Measurements from ENCODE around the gene RBL1. TPM values are rescaled to one million over a fixed set of nuclear protein-coding genes. Genes with fewer than 3 reads are reported as not detected.

RBL1 gene, protein sequence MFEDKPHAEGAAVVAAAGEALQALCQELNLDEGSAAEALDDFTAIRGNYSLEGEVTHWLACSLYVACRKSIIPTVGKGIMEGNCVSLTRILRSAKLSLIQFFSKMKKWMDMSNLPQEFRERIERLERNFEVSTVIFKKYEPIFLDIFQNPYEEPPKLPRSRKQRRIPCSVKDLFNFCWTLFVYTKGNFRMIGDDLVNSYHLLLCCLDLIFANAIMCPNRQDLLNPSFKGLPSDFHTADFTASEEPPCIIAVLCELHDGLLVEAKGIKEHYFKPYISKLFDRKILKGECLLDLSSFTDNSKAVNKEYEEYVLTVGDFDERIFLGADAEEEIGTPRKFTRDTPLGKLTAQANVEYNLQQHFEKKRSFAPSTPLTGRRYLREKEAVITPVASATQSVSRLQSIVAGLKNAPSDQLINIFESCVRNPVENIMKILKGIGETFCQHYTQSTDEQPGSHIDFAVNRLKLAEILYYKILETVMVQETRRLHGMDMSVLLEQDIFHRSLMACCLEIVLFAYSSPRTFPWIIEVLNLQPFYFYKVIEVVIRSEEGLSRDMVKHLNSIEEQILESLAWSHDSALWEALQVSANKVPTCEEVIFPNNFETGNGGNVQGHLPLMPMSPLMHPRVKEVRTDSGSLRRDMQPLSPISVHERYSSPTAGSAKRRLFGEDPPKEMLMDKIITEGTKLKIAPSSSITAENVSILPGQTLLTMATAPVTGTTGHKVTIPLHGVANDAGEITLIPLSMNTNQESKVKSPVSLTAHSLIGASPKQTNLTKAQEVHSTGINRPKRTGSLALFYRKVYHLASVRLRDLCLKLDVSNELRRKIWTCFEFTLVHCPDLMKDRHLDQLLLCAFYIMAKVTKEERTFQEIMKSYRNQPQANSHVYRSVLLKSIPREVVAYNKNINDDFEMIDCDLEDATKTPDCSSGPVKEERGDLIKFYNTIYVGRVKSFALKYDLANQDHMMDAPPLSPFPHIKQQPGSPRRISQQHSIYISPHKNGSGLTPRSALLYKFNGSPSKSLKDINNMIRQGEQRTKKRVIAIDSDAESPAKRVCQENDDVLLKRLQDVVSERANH
- total RNA-seq, result 3.3 and 11.4 TPM in 2 replicates

GRCh38 chr20:37095599-37096414 is at the start of gene RBL1:
Gene RBL1, minus strand, starts transcription at chr20:37095997. Its CDS starts 69 bp downstream, at chr20:37095928.

GRCh38 chr20:36951198-36951978 is 144.4 kb downstream of the RBL1 start, which contains the start of gene SAMHD1:
Gene SAMHD1, minus strand, starts transcription at chr20:36951708. Its CDS starts 65 bp downstream, at chr20:36951643.

Other genes with a start within 250 kb of the RBL1 start
- gene TLDC2, start 219.9 kb downstream of the RBL1 start, total RNA-seq, result 0.30 and 0.37 TPM in 2 replicates
- gene SAMHD1, start 144.3 kb downstream of the RBL1 start, total RNA-seq, result 18.4 and 27.0 TPM in 2 replicates
- gene RPN2, start 83.3 kb upstream of the RBL1 start, total RNA-seq, result 530 and 602 TPM in 2 replicates
- 0.89 and 1.2 TPM in 2 replicates for gene MROH8, start 83.6 kb upstream of the RBL1 start, total RNA-seq
- gene GHRH, start 165.8 kb upstream of the RBL1 start, total RNA-seq, result not detected in 2 replicates
- 20.2 and 33.5 TPM in 2 replicates for gene MANBAL, start 193.7 kb upstream of the RBL1 start, total RNA-seq

Data from smooth muscle cell of the umbilical artery (primary cell).